Measurements from ENCODE around the gene CAMTA1. TPM values are rescaled to one million over a fixed set of nuclear protein-coding genes. Genes with fewer than 3 reads are reported as not detected.

Gene CAMTA1
- total RNA-seq, 1 donor from 2014 or later: 166 TPM

DNA sequence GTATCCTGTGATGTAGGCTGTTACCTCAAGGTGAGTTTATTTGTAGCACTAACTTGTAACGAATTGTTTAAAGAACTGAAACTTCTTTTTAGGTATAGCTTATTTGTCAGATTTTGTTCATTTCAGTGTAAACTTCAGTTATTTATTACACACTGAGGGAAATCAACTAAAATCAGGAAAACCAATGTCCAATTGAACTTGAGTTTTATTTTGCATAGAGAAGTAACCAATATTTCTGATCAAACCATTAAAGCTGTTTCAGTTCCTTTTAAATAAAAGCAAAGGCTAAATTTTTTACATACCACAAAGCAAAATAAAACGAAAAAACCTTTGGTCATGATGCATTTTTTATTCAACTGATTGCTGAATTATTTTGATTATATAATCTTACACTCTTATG is 103.6 kb downstream of the CAMTA1 start:
- no peak for ATAC-seq
- intact Hi-C loops (cut with micrococcal nuclease): loop anchor here (10.0 kb wide), 1 partner anchor 164 kb away; no protein-coding TSS in a partner anchor
- DNase-seq: no peak

GRCh38 chr1:6889875-6890480 is 104.7 kb downstream of the CAMTA1 start:
- DNase-seq (peak; percentile 53), ATAC-seq (peak; percentile 75)
- intact Hi-C loops (cut with micrococcal nuclease): loop anchor here (10.0 kb wide), 1 partner anchor 165 kb away; no protein-coding TSS in a partner anchor

DNA sequence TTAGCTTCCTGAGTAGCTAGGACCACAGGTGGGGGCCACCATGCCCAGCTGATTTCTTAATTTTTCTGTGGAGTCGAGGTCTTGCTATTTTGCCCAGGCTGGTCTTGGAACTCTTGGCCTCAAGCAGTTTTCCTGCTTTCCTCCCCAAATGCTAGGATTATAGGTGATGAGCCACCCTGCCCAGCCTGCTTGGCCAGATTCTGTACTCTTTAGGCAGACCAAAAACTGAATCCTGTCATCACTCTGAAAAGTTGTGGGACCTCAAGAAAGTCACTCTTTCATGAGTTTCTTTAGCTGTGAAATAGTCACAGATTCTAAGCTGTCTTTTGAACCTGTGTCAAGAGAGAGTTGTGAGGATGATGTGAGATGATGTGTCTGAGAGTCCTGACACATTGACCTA is 105.4 kb downstream of the CAMTA1 start:
- ATAC-seq: no peak

GRCh38 chr1:6891781-6892579 is 106.7 kb downstream of the CAMTA1 start:
- intact Hi-C loops (cut with micrococcal nuclease): no loop called here
- DNase-seq (no peak), ATAC-seq (no peak)

More for the DNA sequence above, 105.4 kb downstream of the CAMTA1 start:
- intact Hi-C loops (cut with micrococcal nuclease): no loop called here
- DNase-seq: no peak

GRCh38 chr1:6893388-6893787 is 108.1 kb downstream of the CAMTA1 start:
- ATAC-seq (no peak), DNase-seq (no peak)
- intact Hi-C loops (cut with micrococcal nuclease): no loop called here

DNA sequence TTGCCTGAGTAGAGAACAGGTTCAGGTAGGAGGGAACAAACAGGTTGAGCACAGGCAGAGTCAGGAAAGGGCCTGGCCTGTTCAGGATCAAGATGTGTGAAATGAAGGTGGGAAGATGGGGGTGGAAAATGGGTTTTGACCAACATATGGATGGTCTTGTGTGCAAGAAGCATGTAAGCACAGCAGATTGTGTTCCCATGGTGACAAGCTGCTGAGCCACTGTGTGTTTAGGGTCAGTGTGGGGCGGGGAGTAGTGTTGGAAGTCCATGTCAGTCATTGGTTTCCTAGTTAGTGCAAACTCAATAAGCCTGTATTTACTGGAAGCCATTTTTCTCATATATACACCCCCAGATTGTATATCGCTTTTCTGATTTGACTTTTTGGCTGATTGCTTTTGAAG is 111.9 kb downstream of the CAMTA1 start:
- intact Hi-C loops (cut with micrococcal nuclease): no loop called here
- ATAC-seq: no peak
- DNase-seq: no peak

DNA sequence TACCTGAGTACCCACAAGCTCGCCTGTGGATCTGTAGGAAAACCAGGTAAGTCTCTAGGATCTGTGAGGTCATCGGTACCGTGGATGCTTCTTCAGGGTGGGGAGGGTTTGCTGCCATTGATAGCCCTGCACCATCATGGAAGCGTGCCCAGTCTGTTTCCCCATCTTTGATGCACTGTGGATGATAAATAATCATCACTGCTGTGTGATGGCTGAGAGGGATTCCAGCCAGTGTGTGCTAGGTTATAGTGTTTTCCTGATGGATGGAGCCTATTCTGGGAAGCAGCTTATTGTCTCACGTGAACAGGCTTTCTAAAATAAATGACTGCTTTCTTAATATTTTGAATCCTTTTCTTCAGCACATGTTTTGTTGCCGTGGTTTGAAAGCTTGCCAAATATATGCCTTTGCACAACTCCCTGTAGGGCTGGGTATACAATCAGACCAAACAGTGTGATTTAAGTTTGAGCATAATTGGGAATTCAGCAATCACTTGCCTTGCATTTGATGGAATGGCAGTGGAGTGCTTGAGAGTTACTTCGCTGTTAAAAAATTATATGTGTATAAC is 113.8 kb downstream of the CAMTA1 start:
- ATAC-seq: no peak
- intact Hi-C loops (cut with micrococcal nuclease): no loop called here
- DNase-seq: no peak

- DNase-seq (no peak), ATAC-seq (no peak)
- intact Hi-C loops (cut with micrococcal nuclease): no loop called here
Measured at GRCh38 chr1:6899621-6900020, 114.4 kb downstream of the CAMTA1 start.

- intact Hi-C loops (cut with micrococcal nuclease): no loop called here
- no peak for ATAC-seq
- DNase-seq: no peak
Measured at GRCh38 chr1:6902153-6902552, 116.9 kb downstream of the CAMTA1 start.

- intact Hi-C loops (cut with micrococcal nuclease): no loop called here
- ATAC-seq (no peak), DNase-seq (no peak)
Measured at GRCh38 chr1:6904476-6905170, 119.4 kb downstream of the CAMTA1 start.

- intact Hi-C loops (cut with micrococcal nuclease): no loop called here
- DNase-seq: no peak
Measured at GRCh38 chr1:6905331-6905730, 120.1 kb downstream of the CAMTA1 start.

GRCh38 chr1:6905790-6906189 is 120.5 kb downstream of the CAMTA1 start:
- intact Hi-C loops (cut with micrococcal nuclease): no loop called here
- DNase-seq (no peak), ATAC-seq (no peak)

More at GRCh38 chr1:6905331-6905730, 120.1 kb downstream of the CAMTA1 start:
- ATAC-seq: no peak

GRCh38 chr1:6906783-6907182 is 121.5 kb downstream of the CAMTA1 start:
- intact Hi-C loops (cut with micrococcal nuclease): no loop called here
- DNase-seq (no peak), ATAC-seq (no peak)

GRCh38 chr1:6907201-6907600 is 121.9 kb downstream of the CAMTA1 start:
- ATAC-seq: no peak
- DNase-seq: no peak
- intact Hi-C loops (cut with micrococcal nuclease): no loop called here

- intact Hi-C loops (cut with micrococcal nuclease): loop anchor here (2.0 kb wide), 1 partner anchor 39 kb away; no protein-coding TSS in a partner anchor
- ATAC-seq: no peak
- no peak for DNase-seq
Measured at GRCh38 chr1:6907676-6908434, 122.6 kb downstream of the CAMTA1 start.

- no peak for DNase-seq
- no peak for ATAC-seq
- intact Hi-C loops (cut with micrococcal nuclease): loop anchor here (2.0 kb wide), 1 partner anchor 37 kb away; no protein-coding TSS in a partner anchor
Measured at GRCh38 chr1:6909401-6909800, 124.1 kb downstream of the CAMTA1 start.

DNA sequence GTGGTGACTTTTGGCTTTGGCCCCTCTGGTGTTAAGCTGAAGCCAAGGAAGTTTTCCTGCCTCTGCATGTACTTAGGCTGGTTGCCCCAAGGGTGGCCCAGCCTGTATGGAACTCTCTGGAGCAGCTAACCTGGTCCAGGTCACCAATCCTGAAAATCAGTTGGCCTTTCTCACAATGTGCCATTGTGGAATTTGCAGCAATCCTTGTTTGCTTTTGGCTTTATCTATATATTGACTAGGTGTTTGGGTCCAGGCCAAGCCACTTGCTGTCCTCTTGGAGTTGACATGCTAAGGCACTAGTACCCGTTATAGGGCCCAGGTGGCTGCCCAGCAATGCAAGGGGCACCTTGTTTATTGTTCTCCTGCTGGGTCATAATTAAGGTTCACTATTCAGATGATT is 124.6 kb downstream of the CAMTA1 start:
- ATAC-seq: no peak
- intact Hi-C loops (cut with micrococcal nuclease): loop anchor here (2.0 kb wide), 1 partner anchor 37 kb away; no protein-coding TSS in a partner anchor
- no peak for DNase-seq

- DNase-seq: no peak
- no peak for ATAC-seq
- intact Hi-C loops (cut with micrococcal nuclease): no loop called here
Measured at GRCh38 chr1:6911021-6911941, 126.0 kb downstream of the CAMTA1 start.
